ENCODE results near the gene ARHGAP23.

ARHGAP23 gene

GRCh38 chr17:38464251-38464722, 36.0 kb downstream of the ARHGAP23 start:
- no peak for TF ChIP-seq REST (IDR thresholded peaks at IDR 0.05; ENCODE audit: low read depth)
- no peak for TF ChIP-seq EGR1 (IDR thresholded peaks at IDR 0.05)
- TF ChIP-seq YY1 (IDR thresholded peaks at IDR 0.05; ENCODE audit: low read depth), result 0 out of 2 replicates have a peak, but pooled peaks have one; percentile 41
- TF ChIP-seq NFIC (IDR thresholded peaks at IDR 0.05), result peak; percentile 73

- TF ChIP-seq EP300 (IDR thresholded peaks at IDR 0.05; ENCODE audit: borderline replicate concordance), result peak; percentile 48
- no peak for TF ChIP-seq REST (IDR thresholded peaks at IDR 0.05; ENCODE audit: low read depth)
- TF ChIP-seq TCF12 (IDR thresholded peaks at IDR 0.05; ENCODE audit: low read depth), result peak; percentile 73; the same call in 1 of the 2 replicates
- peak; percentile 67 for TF ChIP-seq EGR1 (IDR thresholded peaks at IDR 0.05)
- no peak; the same call in 1 of the 2 replicates for TF ChIP-seq FOXM1 (IDR thresholded peaks at IDR 0.05; ENCODE audit: borderline replicate concordance, low read depth)
- no peak for TF ChIP-seq RAD21 (IDR thresholded peaks at IDR 0.05; ENCODE audit: low read depth)
- TF ChIP-seq YY1 (IDR thresholded peaks at IDR 0.05; ENCODE audit: low read depth), result no peak
- peak; percentile 67; the same call in 1 of the 2 replicates for TF ChIP-seq ZBTB7A (IDR thresholded peaks at IDR 0.05; ENCODE audit: low read depth)
- peak; percentile 18 for TF ChIP-seq NFIC (IDR thresholded peaks at IDR 0.05)
- peak; percentile 81 for TF ChIP-seq CREB1 (IDR thresholded peaks at IDR 0.05; ENCODE audit: low read depth)
- no peak for TF ChIP-seq TAF1 (IDR thresholded peaks at IDR 0.05; ENCODE audit: low read depth)
- TF ChIP-seq TEAD4 (IDR thresholded peaks at IDR 0.05), result peak; percentile 73
- no peak for TF ChIP-seq CEBPB (IDR thresholded peaks at IDR 0.05)
- TF ChIP-seq, protein P1, sequence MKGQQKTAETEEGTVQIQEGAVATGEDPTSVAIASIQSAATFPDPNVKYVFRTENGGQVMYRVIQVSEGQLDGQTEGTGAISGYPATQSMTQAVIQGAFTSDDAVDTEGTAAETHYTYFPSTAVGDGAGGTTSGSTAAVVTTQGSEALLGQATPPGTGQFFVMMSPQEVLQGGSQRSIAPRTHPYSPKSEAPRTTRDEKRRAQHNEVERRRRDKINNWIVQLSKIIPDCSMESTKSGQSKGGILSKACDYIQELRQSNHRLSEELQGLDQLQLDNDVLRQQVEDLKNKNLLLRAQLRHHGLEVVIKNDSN (IDR thresholded peaks at IDR 0.05), result peak; percentile 68
- TF ChIP-seq, protein P2, sequence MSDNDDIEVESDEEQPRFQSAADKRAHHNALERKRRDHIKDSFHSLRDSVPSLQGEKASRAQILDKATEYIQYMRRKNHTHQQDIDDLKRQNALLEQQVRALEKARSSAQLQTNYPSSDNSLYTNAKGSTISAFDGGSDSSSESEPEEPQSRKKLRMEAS (IDR thresholded peaks at IDR 0.05), result peak; percentile 28; the same call in 1 of the 2 replicates
Observed at GRCh38 chr17:38464723-38465390, 36.6 kb downstream of the ARHGAP23 start.

GRCh38 chr17:38465391-38466345, 37.4 kb downstream of the ARHGAP23 start:
- no peak for TF ChIP-seq REST (IDR thresholded peaks at IDR 0.05; ENCODE audit: low read depth)
- TF ChIP-seq RAD21 (IDR thresholded peaks at IDR 0.05; ENCODE audit: low read depth), result no peak
- TF ChIP-seq YY1 (IDR thresholded peaks at IDR 0.05; ENCODE audit: low read depth), result no peak
- TF ChIP-seq, protein P1 (IDR thresholded peaks at IDR 0.05), result no peak
- peak; percentile 96 for TF ChIP-seq TEAD4 (IDR thresholded peaks at IDR 0.05)
- TF ChIP-seq FOXM1 (IDR thresholded peaks at IDR 0.05; ENCODE audit: borderline replicate concordance, low read depth), result peak; percentile 74; the same call in 1 of the 2 replicates
- no peak for TF ChIP-seq TAF1 (IDR thresholded peaks at IDR 0.05; ENCODE audit: low read depth)
- no peak for TF ChIP-seq CREB1 (IDR thresholded peaks at IDR 0.05; ENCODE audit: low read depth)
- peak; percentile 93 for TF ChIP-seq NFIC (IDR thresholded peaks at IDR 0.05)
- TF ChIP-seq ZBTB7A (IDR thresholded peaks at IDR 0.05; ENCODE audit: low read depth), result no peak
- no peak for TF ChIP-seq EGR1 (IDR thresholded peaks at IDR 0.05)
- TF ChIP-seq EP300 (IDR thresholded peaks at IDR 0.05; ENCODE audit: borderline replicate concordance), result peak; percentile 87
- TF ChIP-seq CEBPB (IDR thresholded peaks at IDR 0.05), result no peak
- TF ChIP-seq TCF12 (IDR thresholded peaks at IDR 0.05; ENCODE audit: low read depth), result peak; percentile 88
- TF ChIP-seq, protein P2 (IDR thresholded peaks at IDR 0.05), result peak; percentile 18; the same call in 1 of the 2 replicates
